ENCODE results near the gene DNM3.
A peak's percentile ranks its signal among the peaks of the same experiment; 100 is the strongest.
"Not testable (repeated sequence)": the region's sequence is repeated elsewhere in the genome, so short reads cannot be mapped to it uniquely, and the experiment has no call there.

The DNM3 gene

GRCh38 chr1:171798765-171799164, 42.5 kb upstream of the DNM3 start:
- DNase-seq (ENCODE audit: low read depth): no peak
- no peak for TF ChIP-seq CTCF (IDR thresholded peaks at IDR 0.05; ENCODE audit: insufficient read depth, low read depth, low read length, missing control alignments)
- no peak overlapping the region for H3K4me3 ChIP-seq (ENCODE audit: low read length)

DNA sequence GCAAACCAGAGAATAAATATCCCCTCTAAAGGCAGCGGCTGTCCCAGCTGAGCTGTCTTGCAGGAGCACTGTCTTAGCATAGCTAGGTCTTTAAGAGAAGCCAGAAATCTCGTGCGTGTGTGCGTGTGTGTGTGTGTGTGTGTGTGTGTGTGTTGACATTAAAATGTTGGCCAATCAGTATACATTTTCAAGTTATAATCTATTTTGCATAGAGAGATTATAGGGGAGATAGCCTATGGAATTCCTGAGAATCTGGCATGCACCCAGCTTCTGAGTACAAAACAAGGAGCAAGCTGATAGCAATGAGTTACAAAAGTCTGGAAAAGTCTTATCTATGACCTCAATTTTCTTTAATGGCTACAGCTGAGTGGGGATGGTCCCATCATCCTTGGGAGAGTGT, 42.1 kb upstream of the DNM3 start:
- no peak overlapping the region for H3K4me3 ChIP-seq (ENCODE audit: low read length)
- no peak for TF ChIP-seq CTCF (IDR thresholded peaks at IDR 0.05; ENCODE audit: insufficient read depth, low read depth, low read length, missing control alignments)
- DNase-seq (ENCODE audit: low read depth): no peak

GRCh38 chr1:171799698-171800097, 41.6 kb upstream of the DNM3 start:
- not testable (repeated sequence) for DNase-seq (ENCODE audit: low read depth); H3K4me3 ChIP-seq (ENCODE audit: low read length)

DNA sequence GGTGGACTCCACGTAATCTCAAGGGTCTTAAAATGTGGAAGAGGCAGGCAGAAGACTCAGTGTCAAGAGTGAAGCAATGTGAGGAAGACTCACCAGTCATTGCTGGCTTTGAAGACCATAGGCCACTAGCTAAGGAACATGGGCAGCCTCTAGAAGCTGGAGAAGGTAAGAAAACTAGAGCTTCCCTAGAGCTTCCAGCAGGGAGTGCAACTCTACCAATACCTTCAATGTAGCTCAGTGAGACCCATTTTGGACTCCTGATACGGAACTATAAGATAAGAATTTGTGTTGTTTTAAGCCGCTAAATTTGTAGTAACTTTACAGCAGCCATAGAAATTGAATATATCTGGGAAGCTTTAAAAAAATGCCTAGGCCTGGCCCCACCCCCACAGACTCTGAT, 41.0 kb upstream of the DNM3 start:
- no peak for DNase-seq (ENCODE audit: low read depth)
- peak; percentile 23 for TF ChIP-seq CTCF (IDR thresholded peaks at IDR 0.05; ENCODE audit: insufficient read depth, low read depth, low read length, missing control alignments)
- no peak overlapping the region for H3K4me3 ChIP-seq (ENCODE audit: low read length)

GRCh38 chr1:171800851-171801250, 40.4 kb upstream of the DNM3 start:
- no peak overlapping the region for H3K4me3 ChIP-seq (ENCODE audit: low read length)
- no peak for DNase-seq (ENCODE audit: low read depth)
- TF ChIP-seq CTCF (IDR thresholded peaks at IDR 0.05; ENCODE audit: insufficient read depth, low read depth, low read length, missing control alignments): no peak

DNA sequence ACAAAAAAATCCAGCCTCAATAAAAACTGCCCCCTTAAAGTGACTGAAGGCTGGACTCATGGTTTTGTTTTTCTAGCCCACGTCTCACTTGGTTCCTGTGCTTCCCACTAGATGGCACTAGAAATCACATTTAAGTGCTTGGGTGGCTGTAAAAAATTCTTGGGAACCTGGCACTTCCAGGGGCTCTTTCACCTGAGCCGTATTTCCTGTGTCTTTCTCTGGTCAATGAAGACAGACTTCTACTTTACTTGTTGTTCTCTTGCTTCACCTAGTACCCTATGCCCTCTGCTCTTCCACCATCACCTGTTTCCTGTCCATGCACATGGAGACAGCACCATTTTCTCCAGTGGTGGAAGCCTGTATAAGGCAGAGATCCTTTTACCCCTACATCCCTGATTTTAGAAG, 39.8 kb upstream of the DNM3 start:
- peak; percentile 58 for DNase-seq (ENCODE audit: low read depth)
- TF ChIP-seq CTCF (IDR thresholded peaks at IDR 0.05; ENCODE audit: insufficient read depth, low read depth, low read length, missing control alignments): peak; percentile 86
- H3K4me3 ChIP-seq (ENCODE audit: low read length): no peak overlapping the region

- no peak overlapping the region for H3K4me3 ChIP-seq (ENCODE audit: low read length)
- no peak for TF ChIP-seq CTCF (IDR thresholded peaks at IDR 0.05; ENCODE audit: insufficient read depth, low read depth, low read length, missing control alignments)
- DNase-seq (ENCODE audit: low read depth): no peak
Measured at GRCh38 chr1:171802207-171802606, 39.1 kb upstream of the DNM3 start.

- TF ChIP-seq CTCF (IDR thresholded peaks at IDR 0.05; ENCODE audit: insufficient read depth, low read depth, low read length, missing control alignments): no peak
- DNase-seq (ENCODE audit: low read depth): no peak
- no peak overlapping the region for H3K4me3 ChIP-seq (ENCODE audit: low read length)
Measured at GRCh38 chr1:171803045-171803444, 38.3 kb upstream of the DNM3 start.

All from epithelial cell of esophagus (primary cell).